OCI-M2 (cell line): ENCODE measurements around the gene KRTAP10-8.
"Not testable (repeated sequence)": the region's sequence is repeated elsewhere in the genome, so short reads cannot be mapped to it uniquely, and the experiment has no call there.

Source experiments
- DNase-seq: peaks from one replicate; lab custom pipeline; 2025; ENCODE audit not compliant: unreplicated experiment; lab: John Stamatoyannopoulos, UW

KRTAP10-8 gene, protein sequence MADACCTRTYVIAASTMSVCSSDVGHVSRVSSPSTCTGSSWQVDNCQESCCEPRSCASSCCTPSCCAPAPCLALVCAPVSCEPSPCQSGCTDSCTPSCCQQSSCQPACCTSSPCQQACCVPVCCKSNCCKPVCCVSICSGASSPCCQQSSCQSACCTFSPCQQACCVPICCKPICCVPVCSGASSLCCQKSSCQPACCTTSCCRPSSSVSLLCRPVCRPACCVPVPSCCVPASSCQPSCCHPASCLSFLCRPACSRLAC

GRCh38 chr21:44612029-44612486 is at the start of gene KRTAP10-8:
TSS of gene KRTAP10-8 (plus strand) at chr21:44612079. CDS start at chr21:44612101, 22 bp downstream.
- DNase-seq, result no peak

GRCh38 chr21:44564099-44564498 is 47.8 kb upstream of the KRTAP10-8 start:
- no peak for DNase-seq

- DNase-seq, result no peak
Measured at GRCh38 chr21:44564886-44565598, 46.8 kb upstream of the KRTAP10-8 start.

GRCh38 chr21:44566403-44566802 is 45.5 kb upstream of the KRTAP10-8 start:
- DNase-seq, result no peak

DNA sequence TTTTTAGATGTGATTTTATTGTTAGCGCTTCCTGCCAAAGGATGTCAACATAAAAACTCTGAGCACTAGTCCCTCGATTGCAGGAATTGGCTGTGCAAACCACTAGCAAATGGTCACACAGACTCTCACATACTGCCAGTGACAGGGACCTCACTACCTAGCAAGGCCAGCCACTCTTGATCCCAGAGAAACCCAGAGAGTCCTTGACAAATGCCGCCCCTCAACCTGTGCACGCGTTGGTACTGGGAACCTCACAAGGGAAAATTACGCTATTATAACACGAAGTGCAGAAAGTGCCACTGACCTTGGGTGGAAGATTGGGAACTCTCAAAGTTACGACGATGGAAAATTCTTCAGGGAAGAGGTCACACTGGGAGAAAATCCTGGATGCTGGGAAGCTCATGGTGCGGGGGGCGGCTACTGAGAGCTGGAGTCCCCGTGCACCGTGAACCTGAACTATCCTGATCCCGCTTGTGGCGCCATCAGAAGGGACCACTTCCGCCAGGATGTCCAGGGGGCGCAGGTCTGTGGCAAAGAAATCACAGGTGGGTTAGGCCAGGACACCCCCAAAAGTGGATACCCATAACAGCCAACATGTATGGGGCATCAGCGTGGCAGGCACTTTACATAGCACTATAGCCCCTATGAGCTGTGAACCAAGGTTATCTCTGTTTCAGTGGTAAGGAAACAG is 44.3 kb upstream of the KRTAP10-8 start:
- DNase-seq, result no peak

DNA sequence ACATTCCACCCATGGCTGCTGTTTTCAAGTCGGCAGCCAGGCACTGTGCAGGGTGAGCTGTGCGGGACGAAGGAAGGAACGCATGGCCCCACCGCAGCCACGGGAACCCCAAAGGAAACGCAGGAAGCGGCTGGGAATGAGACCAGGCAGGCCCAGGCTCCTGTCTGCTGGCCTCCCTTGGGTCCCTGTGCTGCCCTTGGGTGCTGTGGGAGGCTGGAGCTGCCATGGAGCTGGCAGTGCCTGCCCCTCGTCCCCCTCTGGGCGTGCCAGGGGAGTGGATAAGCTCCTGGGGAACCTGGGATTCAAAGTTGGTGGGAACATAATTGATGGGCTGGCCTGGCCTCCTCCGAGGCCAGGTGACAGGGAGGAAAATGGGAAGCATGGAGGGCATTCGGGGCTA is 43.6 kb upstream of the KRTAP10-8 start:
- no peak for DNase-seq

- DNase-seq, result no peak
Measured at GRCh38 chr21:44568667-44569556, 43.0 kb upstream of the KRTAP10-8 start.

DNA sequence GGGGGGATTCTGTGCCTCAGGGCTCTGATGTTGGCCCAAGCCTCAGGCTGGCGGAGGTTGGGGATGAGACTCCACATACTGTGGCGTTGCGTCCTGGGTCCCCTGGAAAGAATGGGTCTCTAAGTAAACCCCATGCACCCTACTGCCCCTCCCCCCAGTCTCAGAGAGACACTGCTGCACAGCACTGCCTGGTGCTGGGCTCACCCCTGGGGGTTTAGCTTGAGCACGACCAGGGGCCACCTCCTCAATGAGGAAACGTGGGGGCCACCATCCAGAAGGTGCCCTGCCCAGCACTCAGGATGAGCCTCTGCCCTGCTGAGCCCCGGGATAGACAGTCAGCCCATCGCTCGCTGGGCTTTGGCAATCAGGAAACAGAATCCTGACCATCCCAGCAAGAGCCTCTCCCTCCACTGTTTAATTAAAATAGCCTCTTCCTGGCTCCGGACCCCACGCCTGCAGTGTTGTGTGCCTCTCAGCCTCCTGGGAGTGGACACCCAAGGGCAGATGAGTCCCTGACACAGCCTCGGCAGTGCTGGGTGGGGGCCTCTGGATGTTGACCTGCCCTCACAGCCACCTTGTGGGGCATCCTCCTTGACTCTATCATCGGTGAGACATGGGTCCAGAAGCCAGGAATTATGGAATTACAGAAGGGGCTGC is 41.9 kb upstream of the KRTAP10-8 start:
- DNase-seq, result no peak

- DNase-seq, result no peak
Measured at GRCh38 chr21:44571296-44571695, 40.6 kb upstream of the KRTAP10-8 start.

GRCh38 chr21:44571844-44572782 is 39.8 kb upstream of the KRTAP10-8 start:
- no peak for DNase-seq

GRCh38 chr21:44572959-44573583 is 38.8 kb upstream of the KRTAP10-8 start:
- no peak for DNase-seq

GRCh38 chr21:44573630-44574456 is 38.0 kb upstream of the KRTAP10-8 start, which contains the start of gene KRTAP10-4:
TSS of gene KRTAP10-4 (plus strand) at chr21:44573729. CDS start at chr21:44573759, 30 bp downstream.
- not testable (repeated sequence) for DNase-seq

GRCh38 chr21:44574457-44575306 is 37.2 kb upstream of the KRTAP10-8 start:
- DNase-seq, result no peak

DNA sequence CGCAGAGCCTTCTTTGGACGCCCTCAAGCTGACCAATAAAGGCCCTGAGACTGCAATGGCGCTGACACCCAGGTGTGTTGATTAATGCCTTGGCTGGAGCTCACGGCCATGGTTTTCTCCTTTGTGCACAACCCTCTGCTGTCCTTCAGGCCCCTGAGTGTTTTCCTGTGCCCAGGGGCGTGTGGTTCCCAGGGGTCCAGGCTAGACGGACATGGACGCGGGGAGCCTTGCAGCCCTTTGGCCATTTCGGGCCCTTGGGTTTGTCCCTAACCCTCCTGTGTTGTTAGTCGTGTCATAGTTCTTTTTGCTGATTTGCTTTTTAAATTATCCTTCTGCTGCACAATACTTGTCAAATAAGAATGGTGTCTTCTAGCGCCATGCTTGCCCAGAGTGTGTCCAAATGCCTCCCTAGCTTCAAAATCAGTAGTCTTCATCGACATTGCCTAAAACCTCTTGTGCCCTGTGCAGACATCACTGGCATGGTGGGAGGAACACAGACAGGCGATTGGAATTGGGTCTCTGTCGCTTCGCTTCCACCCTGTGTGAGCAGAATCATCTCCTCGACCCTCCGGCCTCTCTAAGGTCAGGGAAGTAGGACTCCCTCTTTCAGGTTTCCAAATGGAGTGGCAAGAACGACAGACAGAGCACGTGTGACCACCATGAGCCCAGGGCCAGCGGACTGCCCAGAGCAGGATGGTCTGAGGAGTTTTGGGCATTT is 36.4 kb upstream of the KRTAP10-8 start:
- no peak for DNase-seq

DNA sequence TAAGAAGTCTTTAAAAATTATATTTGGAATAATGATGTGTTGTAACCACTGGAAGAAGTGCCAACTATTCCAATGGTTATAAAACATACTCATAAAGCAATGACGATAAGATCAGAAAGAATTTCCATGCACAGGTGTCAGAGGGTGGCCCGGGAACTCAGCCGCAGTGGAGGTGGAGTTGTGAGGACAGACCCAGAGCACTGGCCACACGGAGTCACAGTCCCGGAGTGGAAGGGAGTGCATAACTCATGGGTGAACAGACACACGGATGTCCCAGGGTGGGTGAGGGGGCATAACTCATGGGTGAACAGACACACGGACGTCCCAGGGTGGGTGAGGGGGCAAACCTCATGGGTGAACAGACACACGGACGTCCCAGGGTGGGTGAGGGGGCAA is 35.9 kb upstream of the KRTAP10-8 start:
- DNase-seq, result no peak

- no peak for DNase-seq
Measured at GRCh38 chr21:44578371-44579055, 33.4 kb upstream of the KRTAP10-8 start.
